Fibroblast of villous mesenchyme (primary cell): ENCODE results near the gene AXIN1. TPM values are rescaled to one million over a fixed set of nuclear protein-coding genes. Genes with fewer than 3 reads are reported as not detected.
"Not testable (repeated sequence)": the region's sequence is repeated elsewhere in the genome, so short reads cannot be mapped to it uniquely, and the experiment has no call there.

Experiments
- DNase-seq: peaks from one replicate; pipeline ENCODE4 v3.0.0-alpha.2; 2010; ENCODE audit warnings: low read depth
- H3K4me3 ChIP-seq: 2 replicates; pipeline ENCODE4 v1.5.1; 2011; ENCODE audit warnings: low read depth, mild to moderate bottlenecking, low read length
- total RNA-seq: library from RNA; depleted of rRNA; stranded (reverse); fragments of >200 nt; gene quantifications from 2 replicates; pipeline ENCODE4 v1.2.3, GENCODE V29; 2012
- TF ChIP-seq, protein P1 (sequence below): IDR thresholded peaks from 2 replicates; pipeline ENCODE4 v1.5.1; 2012; ENCODE audit warnings: low read depth, mild to moderate bottlenecking, low read length; ENCODE audit not compliant: insufficient read depth

The AXIN1 gene
- total RNA-seq, 1 donor: 16.4 TPM

DNA sequence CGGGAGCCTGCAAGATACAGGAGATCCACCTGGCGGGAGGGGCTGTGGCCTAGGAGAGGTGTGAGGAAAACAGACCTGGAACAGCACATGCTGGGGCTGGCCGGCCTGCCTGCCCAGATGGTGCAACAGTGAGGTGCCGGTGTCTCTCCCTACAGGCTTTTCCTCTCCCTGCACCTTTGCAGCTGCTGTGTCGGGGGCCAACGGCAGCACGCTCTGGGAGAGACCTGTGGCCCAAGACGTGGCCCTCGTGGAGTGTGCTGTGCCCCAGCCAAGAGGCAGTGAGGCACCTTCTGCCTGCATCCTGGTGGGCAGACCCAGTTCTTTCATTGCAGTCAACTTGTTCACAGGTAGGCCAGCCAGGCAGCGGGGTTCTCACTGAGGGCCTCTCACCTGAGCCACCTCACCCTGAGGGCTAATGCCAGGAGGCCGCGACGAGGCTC lies 92.7 kb downstream of the AXIN1 start:
- no peak for DNase-seq
- no peak overlapping the region for H3K4me3 ChIP-seq
- TF ChIP-seq, protein P1, sequence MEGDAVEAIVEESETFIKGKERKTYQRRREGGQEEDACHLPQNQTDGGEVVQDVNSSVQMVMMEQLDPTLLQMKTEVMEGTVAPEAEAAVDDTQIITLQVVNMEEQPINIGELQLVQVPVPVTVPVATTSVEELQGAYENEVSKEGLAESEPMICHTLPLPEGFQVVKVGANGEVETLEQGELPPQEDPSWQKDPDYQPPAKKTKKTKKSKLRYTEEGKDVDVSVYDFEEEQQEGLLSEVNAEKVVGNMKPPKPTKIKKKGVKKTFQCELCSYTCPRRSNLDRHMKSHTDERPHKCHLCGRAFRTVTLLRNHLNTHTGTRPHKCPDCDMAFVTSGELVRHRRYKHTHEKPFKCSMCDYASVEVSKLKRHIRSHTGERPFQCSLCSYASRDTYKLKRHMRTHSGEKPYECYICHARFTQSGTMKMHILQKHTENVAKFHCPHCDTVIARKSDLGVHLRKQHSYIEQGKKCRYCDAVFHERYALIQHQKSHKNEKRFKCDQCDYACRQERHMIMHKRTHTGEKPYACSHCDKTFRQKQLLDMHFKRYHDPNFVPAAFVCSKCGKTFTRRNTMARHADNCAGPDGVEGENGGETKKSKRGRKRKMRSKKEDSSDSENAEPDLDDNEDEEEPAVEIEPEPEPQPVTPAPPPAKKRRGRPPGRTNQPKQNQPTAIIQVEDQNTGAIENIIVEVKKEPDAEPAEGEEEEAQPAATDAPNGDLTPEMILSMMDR: no peak

DNA sequence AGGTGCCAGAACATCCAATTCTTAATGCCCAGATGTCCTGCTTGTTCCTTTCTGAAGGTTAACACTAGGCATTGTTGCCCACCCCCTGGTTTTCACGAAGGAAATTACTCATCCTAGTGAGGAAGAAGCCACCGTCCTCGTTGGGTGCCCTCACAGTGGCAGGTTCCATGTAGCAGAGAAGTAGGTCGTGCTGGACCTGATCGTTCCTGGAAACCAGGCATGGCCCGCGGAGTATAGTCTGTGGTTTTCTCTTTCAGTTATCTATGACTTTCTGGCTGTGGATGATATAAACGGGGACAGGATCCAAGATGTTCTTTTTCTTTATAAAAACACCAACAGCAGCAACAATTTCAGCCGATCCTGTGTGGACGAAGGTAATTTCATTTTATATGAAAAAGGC lies 93.3 kb downstream of the AXIN1 start:
- no peak overlapping the region for H3K4me3 ChIP-seq
- TF ChIP-seq, protein P1: no peak
- DNase-seq: no peak

DNA sequence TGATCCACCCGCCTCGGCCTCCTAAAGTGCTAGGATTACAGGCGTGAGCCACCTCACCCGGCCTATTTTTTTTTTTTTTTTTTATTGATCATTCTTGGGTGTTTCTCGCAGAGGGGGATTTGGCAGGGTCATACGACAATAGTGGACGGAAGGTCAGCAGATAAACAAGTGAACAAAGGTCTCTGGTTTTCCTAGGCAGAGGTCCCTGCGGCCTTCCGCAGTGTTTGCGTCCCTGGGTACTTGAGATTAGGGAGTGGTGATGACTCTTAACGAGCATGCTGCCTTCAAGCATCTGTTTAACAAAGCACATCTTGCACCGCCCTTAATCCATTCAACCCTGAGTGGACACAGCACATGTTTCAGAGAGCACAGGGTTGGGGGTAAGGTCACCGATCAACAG lies 94.4 kb downstream of the AXIN1 start:
- DNase-seq: not testable (repeated sequence)

DNA sequence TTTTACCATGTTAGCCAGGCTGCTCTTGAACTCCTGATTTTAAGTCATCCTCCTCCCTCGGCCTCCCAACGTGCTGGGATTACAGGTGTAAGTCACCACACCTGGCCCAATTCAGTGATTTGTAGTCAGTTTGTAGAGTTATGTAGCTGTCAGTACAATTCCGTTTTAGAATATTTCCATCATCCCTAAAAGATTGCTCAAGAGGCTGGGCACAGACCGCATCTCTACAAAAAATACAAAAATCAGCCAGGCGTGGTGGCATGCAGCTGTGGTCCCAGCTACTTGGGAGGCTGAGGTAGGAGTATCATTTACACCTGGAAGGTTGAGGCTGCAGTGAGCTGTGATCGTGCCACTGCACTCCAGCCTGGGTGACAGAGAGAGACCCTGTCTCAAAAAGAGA lies 97.3 kb downstream of the AXIN1 start:
- TF ChIP-seq, protein P1: no peak
- H3K4me3 ChIP-seq: no peak overlapping the region
- no peak for DNase-seq

More for the DNA sequence above, 94.4 kb downstream of the AXIN1 start:
- H3K4me3 ChIP-seq: not testable (repeated sequence)

DNA sequence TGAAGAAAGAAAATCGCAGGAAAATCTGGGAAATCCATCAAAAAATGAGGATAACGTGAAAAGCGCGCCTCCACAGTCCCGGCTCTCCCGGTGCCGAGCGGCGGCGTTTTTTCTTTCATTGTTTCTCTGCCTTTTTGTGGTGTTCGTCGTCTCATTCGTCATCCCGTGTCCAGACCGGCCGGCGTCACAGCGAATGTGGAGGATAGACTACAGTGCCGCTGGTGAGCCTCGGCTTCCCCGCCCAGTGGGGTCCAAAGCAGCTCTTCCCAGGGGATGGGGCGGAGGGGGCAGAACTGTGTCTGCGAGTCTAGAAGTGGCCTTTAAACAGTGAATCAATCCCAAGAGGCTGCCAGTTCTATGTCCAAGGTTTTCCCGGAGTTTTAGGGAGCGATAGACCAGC lies 98.1 kb downstream of the AXIN1 start:
- TF ChIP-seq, protein P1: no peak
- H3K4me3 ChIP-seq: no peak overlapping the region
- no peak for DNase-seq

DNA sequence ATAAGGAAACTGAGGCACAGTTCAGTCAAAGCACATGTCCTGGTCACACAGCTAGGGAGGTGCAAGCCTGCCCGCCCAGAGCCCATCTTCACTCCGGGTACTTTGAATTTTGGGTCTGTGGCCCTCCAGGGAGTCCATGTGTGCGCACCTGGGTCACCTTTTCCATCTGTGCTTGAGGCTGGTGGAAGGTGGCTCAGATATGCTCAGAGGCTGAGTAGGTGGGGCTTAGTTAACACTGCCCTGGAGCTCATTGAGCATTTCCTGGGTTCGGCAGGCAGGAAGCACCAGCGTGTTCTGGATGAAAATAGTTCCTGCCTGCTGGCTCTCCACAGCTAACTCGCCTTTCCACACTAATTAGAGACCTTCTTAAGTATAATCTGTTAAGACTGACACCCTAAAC lies 98.7 kb downstream of the AXIN1 start:
- H3K4me3 ChIP-seq: no peak overlapping the region
- no peak for DNase-seq
- TF ChIP-seq, protein P1: no peak

DNA sequence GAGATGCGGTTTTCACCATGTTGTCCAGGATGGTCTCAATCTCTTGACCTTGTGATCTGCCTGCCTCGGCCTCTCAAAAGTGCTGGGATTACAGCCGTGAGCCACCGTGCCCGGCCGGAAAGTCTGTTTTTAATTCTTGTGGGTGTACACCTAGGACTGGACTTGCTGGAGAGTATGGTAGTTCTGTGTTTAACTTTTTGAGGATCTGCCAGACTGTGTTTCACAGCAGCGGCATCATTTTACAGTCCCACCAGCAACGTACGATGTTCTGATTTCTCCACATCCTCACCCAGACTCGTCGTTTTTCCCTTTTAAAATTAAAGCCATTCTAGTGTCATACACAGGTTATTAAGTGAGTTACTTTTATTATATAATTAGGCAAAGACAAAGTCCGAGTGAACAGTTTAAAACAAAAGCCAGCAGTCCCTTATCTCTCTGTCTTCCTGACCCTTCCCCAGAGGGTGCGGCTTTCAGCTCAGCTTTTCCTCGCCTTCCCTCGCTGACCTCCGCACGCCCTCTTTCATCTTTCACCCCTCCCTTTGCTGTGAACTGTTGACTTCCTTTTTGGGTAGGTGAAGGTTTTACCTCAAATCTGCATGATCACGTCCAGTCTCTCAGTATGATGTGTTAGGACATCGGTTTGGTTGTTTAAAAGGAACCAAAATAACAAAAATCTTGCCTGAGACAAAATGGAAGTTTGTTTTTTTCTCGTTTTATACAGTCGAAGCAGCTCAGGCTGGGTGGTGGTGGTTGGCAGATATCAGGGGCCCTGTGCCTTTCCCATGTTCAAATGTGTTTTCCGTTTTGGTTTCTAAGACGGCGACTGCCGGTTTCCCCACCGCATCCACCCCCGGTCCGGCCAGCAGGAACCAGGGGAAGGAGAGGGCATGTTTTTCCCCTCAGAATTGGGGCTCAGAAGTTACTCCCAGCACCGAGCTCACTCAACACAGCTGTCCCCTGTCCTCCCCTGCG lies 99.9 kb downstream of the AXIN1 start:
- TF ChIP-seq, protein P1: no peak
- DNase-seq: peak; percentile 42

More for the DNA sequence above, 99.9 kb downstream of the AXIN1 start:
- peak overlapping the region; percentile 5 for H3K4me3 ChIP-seq
